Gastrocnemius medialis (tissue), 4 donors: ENCODE results near the gene AGBL1. TPM values are rescaled to one million over a fixed set of nuclear protein-coding genes. Genes with fewer than 3 reads are reported as not detected.

Source experiments
- ATAC-seq, 2 donors: fragments of 150-250 bp; one replicate each; pipeline ENCODE4 v1.9.1; 2016
- DNase-seq, 2 donors: peaks; one replicate each; pipeline ENCODE4 v3.0.0-alpha.2; 2019
- H3K27ac ChIP-seq, 4 donors: fragments of 200-600 bp; sonication (generic); 1 replicate in 1 of 4; 2 replicates in 3 of 4; pipeline ENCODE4 v1.5.1; 2016 to 2018; ENCODE audit warnings: mild to moderate bottlenecking in 2 of 4, moderate library complexity in 1 of 4
- H3K27me3 ChIP-seq, 3 donors: fragments of 200-600 bp; sonication (generic) in 2 of 3; 1 replicate in 1 of 3; 2 replicates in 2 of 3; pipeline versions ENCODE4 v1.5.1 to v1.6.0; 2016 to 2019; ENCODE audit warnings: mild to moderate bottlenecking in 1 of 3, moderate library complexity in 1 of 3
- H3K36me3 ChIP-seq, 2 donors: fragments of 200-600 bp; sonication (generic) in 1 of 2; one replicate each; pipeline ENCODE4 v1.5.1; 2017 to 2018
- H3K4me1 ChIP-seq, 2 donors: fragments of 200-600 bp; sonication (generic) in 1 of 2; one replicate each; pipeline ENCODE4 v1.5.1; 2016 to 2017; ENCODE audit warnings: mild to moderate bottlenecking in 2 of 2
- H3K4me3 ChIP-seq, 4 donors: fragments of 200-600 bp; sonication (generic) in 3 of 4; 1 replicate in 1 of 4; 2 replicates in 3 of 4; pipeline ENCODE4 v1.5.1; 2016 to 2019; ENCODE audit warnings: mild to moderate bottlenecking in 2 of 4
- H3K9me3 ChIP-seq, 3 donors: fragments of 200-600 bp; sonication (generic) in 2 of 3; 1 replicate in 1 of 3; 2 replicates in 2 of 3; pipeline ENCODE4 v1.5.1; 2016 to 2019
- CTCF ChIP-seq, 5 experiments: fragments of 450-650 bp in 3 of 5; fragments of 200-600 bp in 2 of 5; sonication (generic) in 2 of 5; IDR thresholded peaks in 4 of 5; conservative IDR thresholded peaks in 1 of 5; 1 replicate in 4 of 5; 2 replicates in 1 of 5; pipeline ENCODE4 v1.5.1; 2016 to 2019; ENCODE audit warnings: antibody characterized with exemption in 5 of 5, mild to moderate bottlenecking in 3 of 5, moderate library complexity in 3 of 5
- POLR2A ChIP-seq, 2 donors: fragments of 450-650 bp; IDR thresholded peaks; one replicate each; pipeline ENCODE4 v1.6.1; 2017; ENCODE audit warnings: antibody characterized with exemption in 2 of 2, mild to moderate bottlenecking in 2 of 2, moderate library complexity in 2 of 2
- in situ Hi-C, 4 donors: fragments of 200-750 bp; cut with MboI; loops; one replicate each; pipeline versions ENCODE4 v1.15.0 to v1.8.0; 2017; ENCODE audit warnings: low sequenced_read_pairs in 4 of 4
- intact Hi-C: fragments of 100-400 bp; cut with DNase I; formaldehyde crosslinking; loops from one replicate; pipeline ENCODE4 v1.15.1; 2023; ENCODE audit warnings: low total_unique reads
- total RNA-seq, 4 donors: library from RNA; depleted of rRNA; stranded (reverse); fragments of >200 nt; gene quantifications; one replicate each; pipeline versions ENCODE4 v1.1.0 to v1.2.3, GENCODE V29; 2016

The AGBL1 gene
- total RNA-seq, 4 donors from 2014 or later, result 3.8 to 29.7 (median 15.9) TPM

GRCh38 chr15:86040356-86041033 is 39.2 kb upstream of the AGBL1 start:
- intact Hi-C loops, result no loop called here
- in situ Hi-C loops, result no loop called here
- no peak for TF ChIP-seq POLR2A (IDR thresholded peaks at IDR 0.05)
- TF ChIP-seq CTCF (IDR thresholded peaks at IDR 0.05 in 4 of 5, conservative IDR thresholded peaks at IDR 0.05 in 1 of 5), result peak in 1 of 5 experiments; percentile 27

GRCh38 chr15:86041399-86041798 is 38.3 kb upstream of the AGBL1 start:
- Histone ChIP-seq H3K27ac (no peak overlapping the region), H3K4me3 (no peak overlapping the region), H3K27me3 (no peaks in the 10 kb centered on the region), H3K4me1 (no peaks in the 10 kb centered on the region), H3K36me3 (no peaks in the 10 kb centered on the region), H3K9me3 (no peaks in the 10 kb centered on the region)
- intact Hi-C loops, result no loop called here
- TF ChIP-seq CTCF (IDR thresholded peaks at IDR 0.05 in 4 of 5, conservative IDR thresholded peaks at IDR 0.05 in 1 of 5) (no peak), POLR2A (IDR thresholded peaks at IDR 0.05) (no peak)
- ATAC-seq (no peak), DNase-seq (no peak)
- in situ Hi-C loops, result no loop called here

More at GRCh38 chr15:86040356-86041033, 39.2 kb upstream of the AGBL1 start:
- ATAC-seq (no peak), DNase-seq (no peak)
- no peak overlapping the region for H3K4me3 ChIP-seq
- H3K27ac ChIP-seq, result no peak overlapping the region
- no peaks in the 10 kb centered on the region for H3K27me3 ChIP-seq
- H3K4me1 ChIP-seq, result no peaks in the 10 kb centered on the region
- no peaks in the 10 kb centered on the region for H3K9me3 ChIP-seq
- H3K36me3 ChIP-seq, result no peaks in the 10 kb centered on the region

GRCh38 chr15:86042226-86042625 is 37.4 kb upstream of the AGBL1 start:
- ATAC-seq (no peak), DNase-seq (no peak)
- Histone ChIP-seq H3K36me3 (no peaks in the 10 kb centered on the region), H3K27ac (no peak overlapping the region), H3K9me3 (no peaks in the 10 kb centered on the region), H3K4me1 (no peaks in the 10 kb centered on the region), H3K27me3 (no peaks in the 10 kb centered on the region), H3K4me3 (no peak overlapping the region)
- in situ Hi-C loops (no loop called here), intact Hi-C loops (no loop called here)
- no peak for TF ChIP-seq POLR2A (IDR thresholded peaks at IDR 0.05)
- no peak for TF ChIP-seq CTCF (IDR thresholded peaks at IDR 0.05 in 4 of 5, conservative IDR thresholded peaks at IDR 0.05 in 1 of 5)

GRCh38 chr15:86044981-86045380 is 34.7 kb upstream of the AGBL1 start:
- Histone ChIP-seq H3K9me3 (no peaks in the 10 kb centered on the region), H3K4me3 (no peak overlapping the region), H3K27ac (no peak overlapping the region), H3K4me1 (no peaks in the 10 kb centered on the region), H3K36me3 (no peaks in the 10 kb centered on the region), H3K27me3 (no peaks in the 10 kb centered on the region)
- ATAC-seq (no peak), DNase-seq (no peak)
- TF ChIP-seq CTCF (IDR thresholded peaks at IDR 0.05 in 4 of 5, conservative IDR thresholded peaks at IDR 0.05 in 1 of 5), result no peak
- no peak for TF ChIP-seq POLR2A (IDR thresholded peaks at IDR 0.05)
- in situ Hi-C loops, result no loop called here
- intact Hi-C loops, result no loop called here

GRCh38 chr15:86054338-86054737 is 25.3 kb upstream of the AGBL1 start:
- H3K4me3 ChIP-seq, result no peak overlapping the region
- DNase-seq (no peak), ATAC-seq (no peak)
- no peak overlapping the region for H3K27ac ChIP-seq
- no peaks in the 10 kb centered on the region for H3K9me3 ChIP-seq
- intact Hi-C loops (no loop called here), in situ Hi-C loops (no loop called here)
- H3K4me1 ChIP-seq, result no peaks in the 10 kb centered on the region
- no peak for TF ChIP-seq CTCF (IDR thresholded peaks at IDR 0.05 in 4 of 5, conservative IDR thresholded peaks at IDR 0.05 in 1 of 5)
- TF ChIP-seq POLR2A (IDR thresholded peaks at IDR 0.05), result no peak
- no peaks in the 10 kb centered on the region for H3K27me3 ChIP-seq
- no peaks in the 10 kb centered on the region for H3K36me3 ChIP-seq
